NB4 (cell line): Measurements from ENCODE around the gene MYO1A.

Experiments used
- CTCF ChIP-seq: IDR thresholded peaks from one replicate; pipeline ENCODE4 v1.5.1; 2012; ENCODE audit warnings: low read depth, low read length
- POLR2A ChIP-seq: IDR thresholded peaks from 2 replicates; pipeline ENCODE4 v1.6.1; 2011; ENCODE audit warnings: mild to moderate bottlenecking; ENCODE audit not compliant: insufficient read length; ENCODE audit errors: extremely low read depth

DNA sequence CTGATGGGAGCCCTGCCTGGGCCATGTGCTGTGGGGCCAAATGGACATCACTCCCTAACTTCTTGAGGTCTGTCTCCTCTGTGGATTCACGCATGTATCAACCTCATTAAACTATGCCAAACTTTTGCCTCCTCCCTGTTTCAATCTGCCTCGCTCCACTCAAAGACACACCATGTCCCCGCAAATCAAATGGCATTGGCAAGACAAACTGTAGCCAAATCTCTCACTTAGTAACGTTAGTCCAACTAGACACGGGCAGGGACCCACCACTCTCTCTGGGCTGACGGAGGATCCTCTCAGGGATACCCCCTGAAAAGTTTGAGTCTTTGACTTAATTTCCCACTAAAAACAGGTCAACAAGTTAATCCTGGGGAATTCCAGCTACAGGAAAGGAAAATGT, 51.6 kb downstream of the MYO1A start:
- no peak for TF ChIP-seq CTCF
- no peak for TF ChIP-seq POLR2A
